Hepatocyte (in vitro differentiated cells): ENCODE measurements around the gene ELF3.

Source experiments
- CTCF ChIP-seq: fragments of 200-600 bp; sonication (generic); IDR thresholded peaks from 2 replicates; pipeline ENCODE4 v1.5.1; 2016; ENCODE audit warnings: antibody characterized with exemption, mild to moderate bottlenecking; ENCODE audit not compliant: poor library complexity
- EZH2 ChIP-seq: fragments of 200-600 bp; sonication (generic); IDR thresholded peaks from 2 replicates; pipeline ENCODE4 v1.6.1; 2016; ENCODE audit warnings: antibody characterized with exemption, mild to moderate bottlenecking, borderline replicate concordance
- EZH2phosphoT487 ChIP-seq: fragments of 200-600 bp; sonication (generic); IDR thresholded peaks from one replicate; pipeline ENCODE4 v1.6.1; 2018; ENCODE audit warnings: antibody characterized with exemption, mild to moderate bottlenecking, low read depth, moderate library complexity; ENCODE audit not compliant: unreplicated experiment, severe bottlenecking

- TF ChIP-seq EZH2phosphoT487 (no peak), CTCF (no peak), EZH2 (no peak)
These were observed 28.4 kb downstream of the ELF3 start for GRCh38 chr1:202038688-202039346.
